Lower leg skin (tissue), 3 donors: ENCODE results near the gene AKAP5.

Experiments used
- POLR2A ChIP-seq, 2 donors: fragments of 450-650 bp; IDR thresholded peaks; one replicate each; pipeline ENCODE4 v1.6.1; 2016 to 2017; ENCODE audit warnings: antibody characterized with exemption in 2 of 2, mild to moderate bottlenecking in 1 of 2, moderate library complexity in 1 of 2
- TF ChIP-seq, protein P1 (sequence below), 3 donors: fragments of 450-650 bp; IDR thresholded peaks; one replicate each; pipeline ENCODE4 v1.5.1; 2016; ENCODE audit warnings: antibody characterized with exemption in 3 of 3, mild to moderate bottlenecking in 3 of 3, moderate library complexity in 2 of 3

- TF ChIP-seq, protein P1, sequence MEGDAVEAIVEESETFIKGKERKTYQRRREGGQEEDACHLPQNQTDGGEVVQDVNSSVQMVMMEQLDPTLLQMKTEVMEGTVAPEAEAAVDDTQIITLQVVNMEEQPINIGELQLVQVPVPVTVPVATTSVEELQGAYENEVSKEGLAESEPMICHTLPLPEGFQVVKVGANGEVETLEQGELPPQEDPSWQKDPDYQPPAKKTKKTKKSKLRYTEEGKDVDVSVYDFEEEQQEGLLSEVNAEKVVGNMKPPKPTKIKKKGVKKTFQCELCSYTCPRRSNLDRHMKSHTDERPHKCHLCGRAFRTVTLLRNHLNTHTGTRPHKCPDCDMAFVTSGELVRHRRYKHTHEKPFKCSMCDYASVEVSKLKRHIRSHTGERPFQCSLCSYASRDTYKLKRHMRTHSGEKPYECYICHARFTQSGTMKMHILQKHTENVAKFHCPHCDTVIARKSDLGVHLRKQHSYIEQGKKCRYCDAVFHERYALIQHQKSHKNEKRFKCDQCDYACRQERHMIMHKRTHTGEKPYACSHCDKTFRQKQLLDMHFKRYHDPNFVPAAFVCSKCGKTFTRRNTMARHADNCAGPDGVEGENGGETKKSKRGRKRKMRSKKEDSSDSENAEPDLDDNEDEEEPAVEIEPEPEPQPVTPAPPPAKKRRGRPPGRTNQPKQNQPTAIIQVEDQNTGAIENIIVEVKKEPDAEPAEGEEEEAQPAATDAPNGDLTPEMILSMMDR (IDR thresholded peaks at IDR 0.05): no peak
- no peak for TF ChIP-seq POLR2A (IDR thresholded peaks at IDR 0.05)
These were observed 26.3 kb downstream of the AKAP5 start for GRCh38 chr14:64491637-64492036.
